Measurements from ENCODE around the gene CLPSL1.
A peak's percentile ranks its signal among the peaks of the same experiment; 100 is the strongest.

CLPSL1 gene

GRCh38 chr6:35811699-35811995, 30.8 kb downstream of the CLPSL1 start:
- H4K8ac ChIP-seq (ENCODE audit: low read depth, low read length) = no peak overlapping the region
- no peak overlapping the region for H3K4me3 ChIP-seq (ENCODE audit: low read length in 2 of 2)
- no peak overlapping the region for H4K91ac ChIP-seq (ENCODE audit: low read depth, low read length, poor library complexity)
- H3K23ac ChIP-seq (ENCODE audit: low read depth, low read length, poor library complexity) = no peak overlapping the region
- H2AK5ac ChIP-seq (ENCODE audit: low read depth, low read length) = no peak overlapping the region
- H3K4me1 ChIP-seq (ENCODE audit: control insufficient read depth in 2 of 2, insufficient read depth in 1 of 2, low read depth in 1 of 2, low read length in 2 of 2) = no peaks in the 10 kb centered on the region
- no peaks in the 10 kb centered on the region for H3K36me3 ChIP-seq (replicated peaks in 1 of 2; ENCODE audit: control insufficient read depth in 2 of 2, insufficient read depth in 2 of 2, low read length in 2 of 2)
- no peak overlapping the region for H3K27ac ChIP-seq (replicated peaks; ENCODE audit: low read length)
- no peak overlapping the region for H2BK12ac ChIP-seq (ENCODE audit: low read length)
- H2BK5ac ChIP-seq (ENCODE audit: low read length) = no peak overlapping the region
- no peak overlapping the region for H3K14ac ChIP-seq (ENCODE audit: low read length)
- H2BK120ac ChIP-seq (ENCODE audit: low read depth, low read length) = no peak overlapping the region
- H3K79me1 ChIP-seq (ENCODE audit: low read depth, low read length) = peaks cover 2% of the 10 kb centered on the region
- no peaks in the 10 kb centered on the region for H3K27me3 ChIP-seq (ENCODE audit: control insufficient read depth in 3 of 3, insufficient read depth in 3 of 3, low read depth in 1 of 3, low read length in 3 of 3)
- H2BK15ac ChIP-seq (ENCODE audit: low read length) = no peak overlapping the region
- no peak overlapping the region for H3K4me2 ChIP-seq (ENCODE audit: insufficient read depth, low read length, poor library complexity, severe bottlenecking)
- peaks cover 0 to 3% of the 10 kb centered on the region in 2 donors for H3K9me3 ChIP-seq (replicated peaks in 1 of 2; ENCODE audit: control insufficient read depth in 2 of 2, insufficient read depth in 1 of 2, low read depth in 1 of 2, low read length in 2 of 2)
- DNase-seq (ENCODE audit: low spot score) = no peak
- no CpG with 5 or more reads among the region's 6 CpGs for WGBS, 2 donors (ENCODE audit: extremely low coverage in 2 of 2, insufficient read length in 2 of 2, insufficient replicate concordance in 1 of 2)
- H3K18ac ChIP-seq (ENCODE audit: low read length) = no peak overlapping the region
- no peak overlapping the region for H3K9ac ChIP-seq (ENCODE audit: low read depth, low read length, poor library complexity)
- peak overlapping the region; percentile 53 for H2AFZ ChIP-seq (ENCODE audit: low read length)
- no peak overlapping the region for H3K4ac ChIP-seq (ENCODE audit: low read length)

DNA sequence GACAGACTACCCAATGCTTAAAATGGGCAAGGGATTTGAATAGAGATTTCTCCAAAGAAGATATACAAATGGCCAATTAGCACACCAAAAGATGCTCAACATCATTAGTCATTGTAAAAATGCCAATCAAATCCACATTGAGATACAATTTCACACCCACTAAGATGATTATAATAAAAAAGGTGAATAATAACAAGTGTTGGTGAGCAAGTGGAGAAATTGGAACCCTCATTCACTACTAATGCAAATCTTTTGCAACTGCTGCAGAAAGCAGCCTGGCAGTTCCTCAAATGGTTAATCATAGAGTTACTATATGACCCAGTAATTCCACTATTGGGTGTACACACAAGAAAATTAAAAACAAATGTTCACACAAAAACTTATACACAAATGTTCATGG, 36.7 kb downstream of the CLPSL1 start:
- Histone ChIP-seq H3K27me3 (ENCODE audit: control insufficient read depth in 3 of 3, insufficient read depth in 3 of 3, low read depth in 1 of 3, low read length in 3 of 3) (no peaks in the 10 kb centered on the region), H3K27ac (replicated peaks; ENCODE audit: low read length) (no peak overlapping the region), H2BK5ac (ENCODE audit: low read length) (no peak overlapping the region), H2AK5ac (ENCODE audit: low read depth, low read length) (no peak overlapping the region), H2BK15ac (ENCODE audit: low read length) (no peak overlapping the region), H3K36me3 (replicated peaks in 1 of 2; ENCODE audit: control insufficient read depth in 2 of 2, insufficient read depth in 2 of 2, low read length in 2 of 2) (no peaks in the 10 kb centered on the region), H3K9ac (ENCODE audit: low read depth, low read length, poor library complexity) (no peak overlapping the region), H4K8ac (ENCODE audit: low read depth, low read length) (no peak overlapping the region), H3K18ac (ENCODE audit: low read length) (no peak overlapping the region), H3K9me3 (replicated peaks in 1 of 2; ENCODE audit: control insufficient read depth in 2 of 2, insufficient read depth in 1 of 2, low read depth in 1 of 2, low read length in 2 of 2) (no peaks in the 10 kb centered on the region), H3K23ac (ENCODE audit: low read depth, low read length, poor library complexity) (no peak overlapping the region), H2BK120ac (ENCODE audit: low read depth, low read length) (no peak overlapping the region), H3K4me3 (ENCODE audit: low read length in 2 of 2) (no peak overlapping the region), H2BK12ac (ENCODE audit: low read length) (no peak overlapping the region), H3K79me1 (ENCODE audit: low read depth, low read length) (peaks cover 2% of the 10 kb centered on the region), H3K4me2 (ENCODE audit: insufficient read depth, low read length, poor library complexity, severe bottlenecking) (no peak overlapping the region), H2AFZ (ENCODE audit: low read length) (no peak overlapping the region), H3K4ac (ENCODE audit: low read length) (no peak overlapping the region), H3K4me1 (ENCODE audit: control insufficient read depth in 2 of 2, insufficient read depth in 1 of 2, low read depth in 1 of 2, low read length in 2 of 2) (no peaks in the 10 kb centered on the region), H3K14ac (ENCODE audit: low read length) (no peak overlapping the region), H4K91ac (ENCODE audit: low read depth, low read length, poor library complexity) (no peak overlapping the region)
- DNase-seq (ENCODE audit: low spot score) = no peak

GRCh38 chr6:35823601-35824000, 42.8 kb downstream of the CLPSL1 start:
- Histone ChIP-seq H3K23ac (ENCODE audit: low read depth, low read length, poor library complexity) (no peak overlapping the region), H3K4me3 (ENCODE audit: low read length in 2 of 2) (no peak overlapping the region), H3K27me3 (ENCODE audit: control insufficient read depth in 3 of 3, insufficient read depth in 3 of 3, low read depth in 1 of 3, low read length in 3 of 3) (no peaks in the 10 kb centered on the region), H2BK120ac (ENCODE audit: low read depth, low read length) (no peak overlapping the region), H2AK5ac (ENCODE audit: low read depth, low read length) (no peak overlapping the region), H3K36me3 (replicated peaks in 1 of 2; ENCODE audit: control insufficient read depth in 2 of 2, insufficient read depth in 2 of 2, low read length in 2 of 2) (no peaks in the 10 kb centered on the region), H2BK5ac (ENCODE audit: low read length) (no peak overlapping the region), H3K9me3 (replicated peaks in 1 of 2; ENCODE audit: control insufficient read depth in 2 of 2, insufficient read depth in 1 of 2, low read depth in 1 of 2, low read length in 2 of 2) (no peaks in the 10 kb centered on the region), H4K91ac (ENCODE audit: low read depth, low read length, poor library complexity) (no peak overlapping the region), H3K4me2 (ENCODE audit: insufficient read depth, low read length, poor library complexity, severe bottlenecking) (no peak overlapping the region), H2BK15ac (ENCODE audit: low read length) (no peak overlapping the region), H3K14ac (ENCODE audit: low read length) (no peak overlapping the region), H3K4ac (ENCODE audit: low read length) (no peak overlapping the region), H4K8ac (ENCODE audit: low read depth, low read length) (no peak overlapping the region), H3K4me1 (ENCODE audit: control insufficient read depth in 2 of 2, insufficient read depth in 1 of 2, low read depth in 1 of 2, low read length in 2 of 2) (no peaks in the 10 kb centered on the region), H3K18ac (ENCODE audit: low read length) (no peak overlapping the region), H3K79me1 (ENCODE audit: low read depth, low read length) (no peaks in the 10 kb centered on the region), H2BK12ac (ENCODE audit: low read length) (no peak overlapping the region), H3K27ac (replicated peaks; ENCODE audit: low read length) (no peak overlapping the region), H3K9ac (ENCODE audit: low read depth, low read length, poor library complexity) (no peak overlapping the region), H2AFZ (ENCODE audit: low read length) (no peak overlapping the region)
- WGBS, 2 donors (ENCODE audit: extremely low coverage in 2 of 2, insufficient read length in 2 of 2, insufficient replicate concordance in 1 of 2) = no CpG with 5 or more reads among the region's 2 CpGs
- no peak for DNase-seq (ENCODE audit: low spot score)

DNA sequence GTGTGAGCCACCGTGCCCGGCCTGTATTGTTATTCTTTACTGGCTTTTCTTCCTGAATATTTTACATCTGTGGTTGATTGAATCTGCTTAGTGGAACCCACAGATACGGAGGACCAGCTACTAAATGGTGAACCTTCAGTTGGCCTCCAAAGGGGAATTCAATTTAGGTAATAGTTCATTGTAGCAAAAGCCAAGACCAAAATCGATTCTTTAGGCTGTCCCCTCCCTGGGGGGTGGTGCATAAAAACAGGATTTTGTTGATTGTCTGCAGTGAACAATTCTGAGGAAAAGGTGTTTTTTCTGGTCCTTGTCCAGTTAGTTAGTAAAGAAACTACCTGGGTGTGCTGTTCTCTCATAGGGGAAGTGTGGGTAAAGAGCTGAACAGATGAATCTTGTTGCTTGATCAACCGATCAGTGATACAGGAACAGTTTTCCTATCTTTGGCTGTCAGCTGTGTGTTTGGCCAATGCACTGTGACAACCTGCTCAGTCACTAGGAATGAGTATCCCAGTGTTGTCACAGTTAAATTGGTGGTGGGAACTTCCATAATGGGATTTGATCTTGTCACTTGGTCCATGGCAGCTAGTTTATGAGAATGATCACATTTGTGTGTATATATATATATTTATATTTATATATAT, 43.9 kb downstream of the CLPSL1 start:
- DNase-seq (ENCODE audit: low spot score) = no peak
- no peak overlapping the region for H3K18ac ChIP-seq (ENCODE audit: low read length)
- no peak overlapping the region for H3K23ac ChIP-seq (ENCODE audit: low read depth, low read length, poor library complexity)
- no peak overlapping the region for H3K27ac ChIP-seq (replicated peaks; ENCODE audit: low read length)
- H3K27me3 ChIP-seq (ENCODE audit: control insufficient read depth in 3 of 3, insufficient read depth in 3 of 3, low read depth in 1 of 3, low read length in 3 of 3) = no peaks in the 10 kb centered on the region
- H4K8ac ChIP-seq (ENCODE audit: low read depth, low read length) = no peak overlapping the region
- no peak overlapping the region for H3K14ac ChIP-seq (ENCODE audit: low read length)
- H3K9ac ChIP-seq (ENCODE audit: low read depth, low read length, poor library complexity) = no peak overlapping the region
- no peak overlapping the region for H2AFZ ChIP-seq (ENCODE audit: low read length)
- H2BK12ac ChIP-seq (ENCODE audit: low read length) = no peak overlapping the region
- H2AK5ac ChIP-seq (ENCODE audit: low read depth, low read length) = no peak overlapping the region
- H3K4me1 ChIP-seq (ENCODE audit: control insufficient read depth in 2 of 2, insufficient read depth in 1 of 2, low read depth in 1 of 2, low read length in 2 of 2) = no peaks in the 10 kb centered on the region
- no CpG with 5 or more reads among the region's 5 CpGs for WGBS, 2 donors (ENCODE audit: extremely low coverage in 2 of 2, insufficient read length in 2 of 2, insufficient replicate concordance in 1 of 2)
- no peak overlapping the region for H4K91ac ChIP-seq (ENCODE audit: low read depth, low read length, poor library complexity)
- no peaks in the 10 kb centered on the region for H3K9me3 ChIP-seq (replicated peaks in 1 of 2; ENCODE audit: control insufficient read depth in 2 of 2, insufficient read depth in 1 of 2, low read depth in 1 of 2, low read length in 2 of 2)
- H3K4me3 ChIP-seq (ENCODE audit: low read length in 2 of 2) = no peak overlapping the region
- no peak overlapping the region for H3K4ac ChIP-seq (ENCODE audit: low read length)
- H2BK120ac ChIP-seq (ENCODE audit: low read depth, low read length) = no peak overlapping the region
- H3K4me2 ChIP-seq (ENCODE audit: insufficient read depth, low read length, poor library complexity, severe bottlenecking) = no peak overlapping the region
- no peak overlapping the region for H2BK5ac ChIP-seq (ENCODE audit: low read length)
- H2BK15ac ChIP-seq (ENCODE audit: low read length) = no peak overlapping the region
- H3K79me1 ChIP-seq (ENCODE audit: low read depth, low read length) = no peaks in the 10 kb centered on the region
- H3K36me3 ChIP-seq (replicated peaks in 1 of 2; ENCODE audit: control insufficient read depth in 2 of 2, insufficient read depth in 2 of 2, low read length in 2 of 2) = no peaks in the 10 kb centered on the region

Measured in neuronal stem cell (in vitro differentiated cells).